MCF 10A (cell line): ENCODE data around the gene C19orf25. TPM values are rescaled to one million over a fixed set of nuclear protein-coding genes. Genes with fewer than 3 reads are reported as not detected.

Experiments
- BruUV-seq: library from RNA; stranded (reverse); fragments of 400-500 nt; replicated peaks from 2 replicates; lab custom pipeline; 2021; lab: Mats Ljungman, UMichigan
- CTCF ChIA-PET: fragments of 300-600 bp; sonication (Branson Sonifier 250); formaldehyde crosslinking; extraction: SDS; loops from one replicate; lab custom pipeline; 2021; ENCODE audit warnings: antibody characterized with exemption, inconsistent platforms; lab: Yijun Ruan, JAX
- POLR2A ChIA-PET: fragments of 300-600, 350-650 bp; sonication (Branson Sonifier 250); formaldehyde crosslinking; extraction: SDS; loops from one replicate; lab custom pipeline; 2020; ENCODE audit warnings: antibody characterized with exemption, inconsistent platforms; lab: Yijun Ruan, JAX
- DNase-seq: peaks from one replicate; pipeline ENCODE4 v3.0.0-alpha.2; 2018; ENCODE audit not compliant: unreplicated experiment
- H3K27ac Mint-ChIP-seq: one replicate; pipeline ENCODE4 v1.8.0; 2022; ENCODE audit warnings: mild to moderate bottlenecking, low read depth, mixed read lengths; ENCODE audit not compliant: unreplicated experiment
- H3K27me3 Mint-ChIP-seq: one replicate; pipeline ENCODE4 v1.8.0; 2022; ENCODE audit warnings: mixed read lengths; ENCODE audit not compliant: insufficient read depth, unreplicated experiment
- H3K36me3 Mint-ChIP-seq: one replicate; pipeline ENCODE4 v1.8.0; 2022; ENCODE audit warnings: mild to moderate bottlenecking, moderate library complexity, mixed read lengths; ENCODE audit not compliant: insufficient read depth, unreplicated experiment
- H3K4me1 Mint-ChIP-seq: one replicate; pipeline ENCODE4 v1.8.0; 2022; ENCODE audit warnings: mixed read lengths; ENCODE audit not compliant: insufficient read depth, unreplicated experiment
- H3K4me3 Mint-ChIP-seq: one replicate; pipeline ENCODE4 v1.8.0; 2022; ENCODE audit warnings: mild to moderate bottlenecking, moderate library complexity, mixed read lengths; ENCODE audit not compliant: unreplicated experiment
- H3K9me3 Mint-ChIP-seq: one replicate; pipeline ENCODE4 v1.8.0; 2022; ENCODE audit warnings: mixed read lengths; ENCODE audit not compliant: unreplicated experiment
- intact Hi-C: fragments of 100-400 bp; cut with micrococcal nuclease; formaldehyde crosslinking; loops from 2 replicates; pipeline ENCODE4 v1.14.1; 2022
- total RNA-seq: library from RNA; stranded (reverse); gene quantifications from 2 replicates; pipeline ENCODE4 v1.2.3, GENCODE V29; 2022
- TF ChIP-seq, protein P1 (sequence below): fragments of 200-600 bp; IDR thresholded peaks from one replicate; pipeline ENCODE4 v1.8.0; 2022; ENCODE audit warnings: antibody characterized with exemption, mild to moderate bottlenecking; ENCODE audit not compliant: unreplicated experiment

The C19orf25 gene
- total RNA-seq, 1 experiment from 2014 or later: 40.5 TPM

DNA sequence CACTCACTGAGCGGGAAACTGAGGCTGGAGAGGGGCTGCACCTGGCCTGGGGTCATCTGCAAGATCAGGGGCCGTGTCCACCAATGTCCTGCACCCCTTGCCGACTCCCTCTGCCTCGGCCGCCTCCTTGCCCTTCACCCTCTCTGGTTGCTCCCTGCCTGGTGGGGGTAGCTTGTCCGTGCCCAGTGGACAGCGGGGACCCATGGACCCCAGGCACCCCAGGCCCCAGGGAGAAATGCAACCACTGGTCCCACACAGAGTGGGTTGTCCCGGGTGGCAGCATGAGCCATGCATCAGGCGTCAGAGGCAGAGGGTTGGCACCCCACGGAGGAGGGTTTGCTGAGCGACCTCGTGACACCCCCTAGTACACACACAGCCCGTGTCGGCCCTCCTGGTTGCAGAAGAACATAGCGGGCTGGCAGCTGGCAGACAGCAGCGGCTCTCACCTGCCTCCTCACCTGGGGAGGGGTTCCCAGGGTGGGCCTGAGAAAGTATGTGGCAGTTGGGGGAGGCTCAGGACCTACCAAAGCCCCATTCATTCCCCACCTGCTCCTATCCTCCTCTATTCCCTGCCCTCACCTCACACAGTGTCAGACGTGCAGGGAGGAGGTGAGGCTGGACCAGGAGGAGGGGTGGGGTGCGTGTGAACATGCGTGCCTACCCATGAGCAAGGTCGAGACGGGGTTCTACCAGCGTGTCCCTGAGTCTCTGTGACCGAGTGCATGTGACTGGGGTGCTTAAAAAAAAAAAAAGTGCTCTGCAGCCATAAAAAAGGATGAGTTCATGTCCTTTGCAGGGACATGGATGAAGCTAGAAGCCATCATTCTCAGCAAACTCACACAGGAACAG lies 25.1 kb upstream of the C19orf25 start:
- TF ChIP-seq, protein P1, sequence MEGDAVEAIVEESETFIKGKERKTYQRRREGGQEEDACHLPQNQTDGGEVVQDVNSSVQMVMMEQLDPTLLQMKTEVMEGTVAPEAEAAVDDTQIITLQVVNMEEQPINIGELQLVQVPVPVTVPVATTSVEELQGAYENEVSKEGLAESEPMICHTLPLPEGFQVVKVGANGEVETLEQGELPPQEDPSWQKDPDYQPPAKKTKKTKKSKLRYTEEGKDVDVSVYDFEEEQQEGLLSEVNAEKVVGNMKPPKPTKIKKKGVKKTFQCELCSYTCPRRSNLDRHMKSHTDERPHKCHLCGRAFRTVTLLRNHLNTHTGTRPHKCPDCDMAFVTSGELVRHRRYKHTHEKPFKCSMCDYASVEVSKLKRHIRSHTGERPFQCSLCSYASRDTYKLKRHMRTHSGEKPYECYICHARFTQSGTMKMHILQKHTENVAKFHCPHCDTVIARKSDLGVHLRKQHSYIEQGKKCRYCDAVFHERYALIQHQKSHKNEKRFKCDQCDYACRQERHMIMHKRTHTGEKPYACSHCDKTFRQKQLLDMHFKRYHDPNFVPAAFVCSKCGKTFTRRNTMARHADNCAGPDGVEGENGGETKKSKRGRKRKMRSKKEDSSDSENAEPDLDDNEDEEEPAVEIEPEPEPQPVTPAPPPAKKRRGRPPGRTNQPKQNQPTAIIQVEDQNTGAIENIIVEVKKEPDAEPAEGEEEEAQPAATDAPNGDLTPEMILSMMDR: no peak
- peaks cover 23% of the 10 kb centered on the region for H3K36me3 Mint-ChIP-seq
- no peaks in the 10 kb centered on the region for H3K9me3 Mint-ChIP-seq
- ChIA-PET POLR2A (interaction anchor here (0.6 kb wide), 1 partner anchor 397 kb away, joined by 3 read pairs; no protein-coding TSS in a partner anchor), CTCF (interaction anchor here (0.6 to 0.8 kb wide), 4 partner anchors 11 to 923 kb away, joined by 3 read pairs; no protein-coding TSS in a partner anchor)
- H3K4me3 Mint-ChIP-seq: no peak overlapping the region
- no peak overlapping the region for H3K27ac Mint-ChIP-seq
- no peaks in the 10 kb centered on the region for H3K27me3 Mint-ChIP-seq
- BruUV-seq: no TSS peak
- intact Hi-C loops: no loop called here
- DNase-seq: no peak
- peaks cover 3% of the 10 kb centered on the region for H3K4me1 Mint-ChIP-seq

DNA sequence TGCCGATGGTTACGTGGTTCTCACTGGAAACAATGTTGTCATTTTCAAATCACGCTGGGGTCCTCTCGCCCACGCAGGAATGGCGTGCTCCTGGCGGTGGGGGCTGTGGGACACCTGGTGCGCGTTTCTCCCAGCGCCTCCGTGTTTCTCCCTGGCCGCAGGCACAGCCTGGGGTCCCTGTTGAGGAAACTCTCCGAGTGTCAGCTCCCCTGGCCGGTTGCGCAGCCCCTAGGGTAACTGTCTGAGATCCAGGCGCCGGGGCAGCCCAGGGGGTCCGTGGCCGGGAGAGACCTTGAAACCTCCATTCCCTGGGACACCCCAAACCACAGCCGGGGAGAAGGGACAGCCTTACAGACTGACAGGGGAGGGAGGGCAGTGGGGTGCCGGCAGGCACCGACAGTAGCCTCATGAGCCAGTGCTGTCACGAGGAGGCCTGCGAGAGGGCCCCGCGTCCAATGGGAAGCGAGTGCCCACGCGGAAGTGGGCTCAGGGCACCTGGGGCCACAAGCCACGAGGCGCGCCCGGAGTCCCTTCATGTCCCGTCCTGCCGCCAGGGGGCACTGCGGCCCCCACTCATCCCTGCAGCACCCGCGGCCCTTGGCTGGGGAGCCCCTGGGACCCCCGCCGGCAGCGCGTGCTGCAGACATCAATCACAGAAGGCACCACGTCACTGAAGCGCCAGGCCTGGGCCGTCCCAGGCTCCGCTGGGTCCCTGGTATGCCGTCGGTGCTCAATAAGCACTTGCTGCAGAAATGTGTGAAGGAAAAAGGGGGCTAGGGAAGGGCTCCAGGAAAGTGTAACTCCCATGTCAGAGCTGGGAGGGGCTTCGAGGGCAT lies 24.3 kb upstream of the C19orf25 start:
- Mint-ChIP-seq H3K4me3 (no peak overlapping the region), H3K27me3 (no peaks in the 10 kb centered on the region), H3K36me3 (peaks cover 23% of the 10 kb centered on the region), H3K9me3 (no peaks in the 10 kb centered on the region), H3K27ac (no peak overlapping the region), H3K4me1 (peaks cover 3% of the 10 kb centered on the region)
- intact Hi-C loops: no loop called here
- ChIA-PET POLR2A (no interaction called here), CTCF (interaction anchor here (0.7 to 0.8 kb wide), 3 partner anchors 48 to 1151 kb away, joined by 3 read pairs; no protein-coding TSS in a partner anchor)
- DNase-seq: peak; percentile 53
- TF ChIP-seq, protein P1: peak; percentile 78
- BruUV-seq: no TSS peak

DNA sequence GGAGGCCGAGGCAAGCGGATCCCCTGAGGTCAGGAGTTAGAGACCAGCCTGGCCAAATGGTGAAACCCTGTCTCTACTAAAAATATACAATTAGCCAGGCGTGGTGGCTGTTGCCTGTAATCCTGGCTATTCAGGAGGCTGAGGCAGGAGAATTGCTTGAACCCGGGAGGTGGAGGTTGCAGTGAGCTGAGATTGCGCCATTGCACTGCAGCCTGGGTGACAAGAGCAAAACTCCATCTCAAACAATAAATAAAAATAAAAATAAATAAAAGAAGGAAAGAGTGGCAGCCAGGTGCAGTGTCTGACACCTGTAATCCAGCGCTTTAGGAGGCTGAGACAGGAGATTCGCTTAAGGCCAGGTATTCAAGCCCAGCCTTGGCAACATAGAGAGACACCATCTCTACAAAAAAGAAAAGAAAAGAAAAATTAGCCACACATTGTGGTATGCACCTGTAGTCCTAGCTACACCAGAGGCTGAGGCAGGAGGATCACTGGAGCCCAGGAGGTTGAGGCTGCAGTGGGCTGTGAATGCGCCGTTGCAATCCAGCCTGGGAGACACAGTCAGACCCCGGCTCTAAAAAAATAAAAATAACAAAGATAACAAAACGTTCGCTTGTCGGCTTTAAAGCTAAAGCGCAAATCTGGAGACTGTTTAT lies 23.5 kb upstream of the C19orf25 start:
- POLR2A ChIA-PET: no interaction called here
- H3K27me3 Mint-ChIP-seq: no peaks in the 10 kb centered on the region
- no peak overlapping the region for H3K27ac Mint-ChIP-seq
- TF ChIP-seq, protein P1: no peak
- H3K36me3 Mint-ChIP-seq: peaks cover 19% of the 10 kb centered on the region
- intact Hi-C loops: no loop called here
- CTCF ChIA-PET: interaction anchor here (0.6 to 0.9 kb wide), 5 partner anchors 18 to 1151 kb away, joined by 3 to 5 read pairs (median 4); no protein-coding TSS in a partner anchor
- DNase-seq: no peak
- no peaks in the 10 kb centered on the region for H3K9me3 Mint-ChIP-seq
- H3K4me3 Mint-ChIP-seq: no peak overlapping the region
- no TSS peak for BruUV-seq
- H3K4me1 Mint-ChIP-seq: no peaks in the 10 kb centered on the region
